CD4-positive, alpha-beta T cell (primary cell): ENCODE measurements around the gene PDE3A. TPM values are rescaled to one million over a fixed set of nuclear protein-coding genes. Genes with fewer than 3 reads are reported as not detected.

Experiments
- ATAC-seq: fragments of 200-7000 bp; cut with Tn5 transposase; one replicate; pipeline ENCODE4 v1.10.0; 2022; ENCODE audit warnings: mild to moderate bottlenecking; ENCODE audit not compliant: poor library complexity
- CTCF ChIA-PET: fragments of 350-600 bp; sonication (Branson Sonifier 250); formaldehyde crosslinking; loops from one replicate; lab custom pipeline; 2021; ENCODE audit warnings: antibody characterized with exemption, inconsistent platforms; lab: Charles Lee
- POLR2A ChIA-PET: fragments of 350-600 bp; sonication (Branson Sonifier 250); formaldehyde crosslinking; loops from one replicate; lab custom pipeline; 2021; ENCODE audit warnings: antibody characterized with exemption, inconsistent platforms; lab: Charles Lee
- DNase-seq, 14 experiments: peaks; one replicate each; pipeline ENCODE4 v3.0.0-alpha.2; 2013 to 2020; ENCODE audit warnings: mixed read lengths in 2 of 14
- H3K27ac ChIP-seq, 2 donors: one replicate each; pipeline versions ENCODE4 v1.5.1 to v1.7.0; 2013; ENCODE audit warnings: low read length in 2 of 2, low read depth in 1 of 2, mild to moderate bottlenecking in 1 of 2
- H3K27me3 ChIP-seq, 2 experiments: 1 replicate in 1 of 2; 2 replicates in 1 of 2; pipeline versions ENCODE4 v1.6.1 to v1.7.0; 2013; ENCODE audit warnings: low read length in 2 of 2, control low read depth in 1 of 2, mild to moderate bottlenecking in 1 of 2, moderate library complexity in 1 of 2; ENCODE audit not compliant: insufficient read depth in 2 of 2, control insufficient read depth in 1 of 2
- H3K36me3 ChIP-seq: one replicate; pipeline ENCODE4 v1.6.1; 2013; ENCODE audit warnings: low read length, control low read depth; ENCODE audit not compliant: insufficient read depth
- H3K4me1 ChIP-seq: one replicate; pipeline ENCODE4 v1.6.1; 2013; ENCODE audit warnings: low read length, control low read depth; ENCODE audit not compliant: insufficient read depth
- H3K4me3 ChIP-seq: one replicate; pipeline ENCODE4 v1.5.1; 2013; ENCODE audit warnings: mild to moderate bottlenecking, low read length, moderate library complexity
- H3K9me3 ChIP-seq, 2 experiments: 1 replicate in 1 of 2; 2 replicates in 1 of 2; pipeline versions ENCODE4 v1.6.1 to v1.7.0; 2013; ENCODE audit warnings: low read length in 2 of 2, mild to moderate bottlenecking in 2 of 2, control low read depth in 1 of 2, moderate library complexity in 1 of 2; ENCODE audit not compliant: control insufficient read depth in 1 of 2, insufficient read depth in 1 of 2
- H3K27ac Mint-ChIP-seq: one replicate; pipeline ENCODE4 v1.8.0; 2020; ENCODE audit warnings: mixed read lengths
- H3K27me3 Mint-ChIP-seq: one replicate; pipeline ENCODE4 v1.8.0; 2021; ENCODE audit warnings: mixed read lengths
- H3K36me3 Mint-ChIP-seq: one replicate; pipeline ENCODE4 v1.8.0; 2021; ENCODE audit warnings: low read depth, mixed read lengths
- H3K4me1 Mint-ChIP-seq: one replicate; pipeline ENCODE4 v1.8.0; 2021; ENCODE audit warnings: low read depth, mixed read lengths
- H3K4me3 Mint-ChIP-seq: one replicate; pipeline ENCODE4 v1.8.0; 2020; ENCODE audit warnings: mild to moderate bottlenecking, mixed read lengths
- H3K9me3 Mint-ChIP-seq: one replicate; pipeline ENCODE4 v1.8.0; 2020; ENCODE audit warnings: mixed read lengths
- CTCF ChIP-seq: fragments of 200-600 bp; IDR thresholded peaks from one replicate; pipeline ENCODE4 v1.8.0; 2022; ENCODE audit warnings: antibody characterized with exemption, mild to moderate bottlenecking
- intact Hi-C, 2 experiments: fragments of 100-400 bp; cut with DNase I in 1 of 2; cut with micrococcal nuclease in 1 of 2; formaldehyde crosslinking; loops; one replicate each; pipeline versions ENCODE4 v1.15.1 to v1.9.0; 2023 to 2025; cut with DNase I, micrococcal nuclease
- total RNA-seq, 174 experiments: library from RNA in 2 of 174; stranded (reverse) in 2 of 174; gene quantifications; one replicate each; pipeline ENCODE4 v1.2.3 and lab custom pipeline; 2021 to 2026

Gene PDE3A
- total RNA-seq, 2 experiments from 2014 or later, result not detected

GRCh38 chr12:20455001-20455706 is 86.8 kb downstream of the PDE3A start:
- intact Hi-C loops, result no loop called here
- CTCF ChIA-PET, result no interaction called here
- no peaks in the 10 kb centered on the region for H3K36me3 Mint-ChIP-seq

GRCh38 chr12:20457582-20457981 is 89.2 kb downstream of the PDE3A start:
- TF ChIP-seq CTCF, result no peak
- ChIA-PET POLR2A (no interaction called here), CTCF (no interaction called here)
- no peak for DNase-seq
- H3K27ac Mint-ChIP-seq, result no peak overlapping the region
- Histone ChIP-seq H3K4me1 (no peaks in the 10 kb centered on the region), H3K4me3 (no peak overlapping the region), H3K36me3 (no peaks in the 10 kb centered on the region), H3K27ac (no peak overlapping the region), H3K27me3 (no peaks in the 10 kb centered on the region), H3K9me3 (no peaks in the 10 kb centered on the region)
- H3K4me1 Mint-ChIP-seq, result no peaks in the 10 kb centered on the region
- intact Hi-C loops, result no loop called here
- no peaks in the 10 kb centered on the region for H3K9me3 Mint-ChIP-seq
- ATAC-seq, result no peak
- no peaks in the 10 kb centered on the region for H3K36me3 Mint-ChIP-seq
- no peaks in the 10 kb centered on the region for H3K27me3 Mint-ChIP-seq
- H3K4me3 Mint-ChIP-seq, result no peak overlapping the region

More at GRCh38 chr12:20455001-20455706, 86.8 kb downstream of the PDE3A start:
- Mint-ChIP-seq H3K9me3 (no peaks in the 10 kb centered on the region), H3K27me3 (no peaks in the 10 kb centered on the region), H3K4me3 (no peak overlapping the region), H3K4me1 (no peaks in the 10 kb centered on the region), H3K27ac (no peak overlapping the region)
- Histone ChIP-seq H3K4me1 (no peaks in the 10 kb centered on the region), H3K27me3 (no peaks in the 10 kb centered on the region), H3K4me3 (no peak overlapping the region), H3K36me3 (no peaks in the 10 kb centered on the region), H3K27ac (no peak overlapping the region), H3K9me3 (no peaks in the 10 kb centered on the region)
- TF ChIP-seq CTCF, result no peak
- no peak for ATAC-seq
- no peak for DNase-seq
- POLR2A ChIA-PET, result no interaction called here

- Histone ChIP-seq H3K4me3 (no peak overlapping the region), H3K27ac (no peak overlapping the region), H3K4me1 (no peaks in the 10 kb centered on the region), H3K9me3 (no peaks in the 10 kb centered on the region), H3K27me3 (no peaks in the 10 kb centered on the region), H3K36me3 (no peaks in the 10 kb centered on the region)
- intact Hi-C loops, result no loop called here
- TF ChIP-seq CTCF, result no peak
- CTCF ChIA-PET, result no interaction called here
- Mint-ChIP-seq H3K9me3 (no peaks in the 10 kb centered on the region), H3K27me3 (no peaks in the 10 kb centered on the region), H3K36me3 (no peaks in the 10 kb centered on the region), H3K27ac (no peak overlapping the region), H3K4me3 (no peak overlapping the region), H3K4me1 (no peaks in the 10 kb centered on the region)
- no peak for ATAC-seq
- DNase-seq, result no peak
- POLR2A ChIA-PET, result no interaction called here
Observed at GRCh38 chr12:20458011-20458410, 89.7 kb downstream of the PDE3A start.
